Loucy (cell line): ENCODE data around the gene LCN10.

ENCODE experiments used
- CTCF ChIP-seq: fragments of 200-600 bp; sonication (generic); conservative IDR thresholded peaks from 2 replicates; pipeline ENCODE4 v1.5.1; 2014; ENCODE audit warnings: mild to moderate bottlenecking, antibody characterized with exemption, low read length
- EZH2phosphoT487 ChIP-seq: fragments of 200-600 bp; IDR thresholded peaks from 2 replicates; pipeline ENCODE4 v1.6.1; 2018; ENCODE audit warnings: antibody characterized with exemption, mild to moderate bottlenecking, moderate library complexity, borderline replicate concordance

- TF ChIP-seq CTCF (no peak), EZH2phosphoT487 (no peak)
Measured at GRCh38 chr9:136725612-136726011, 17.1 kb downstream of the LCN10 start.
